GM19025 (cell line): ENCODE measurements around the gene ZNF549.
"Not testable (repeated sequence)": the region's sequence is repeated elsewhere in the genome, so short reads cannot be mapped to it uniquely, and the experiment has no call there.

Experiments
- ATAC-seq: cut with Tn5 transposase; IDR thresholded peaks from one replicate; pipeline ENCODE4 v1.9.1; 2021; ENCODE audit warnings: mild to moderate bottlenecking, low read depth, moderate library complexity; ENCODE audit not compliant: unreplicated experiment

The ZNF549 gene

GRCh38 chr19:57527136-57527881, at the start of gene ZNF549:
TSS of gene ZNF549 (plus strand) at chr19:57527356. CDS start at chr19:57527574, 218 bp downstream.
- ATAC-seq: peak; percentile 96

DNA sequence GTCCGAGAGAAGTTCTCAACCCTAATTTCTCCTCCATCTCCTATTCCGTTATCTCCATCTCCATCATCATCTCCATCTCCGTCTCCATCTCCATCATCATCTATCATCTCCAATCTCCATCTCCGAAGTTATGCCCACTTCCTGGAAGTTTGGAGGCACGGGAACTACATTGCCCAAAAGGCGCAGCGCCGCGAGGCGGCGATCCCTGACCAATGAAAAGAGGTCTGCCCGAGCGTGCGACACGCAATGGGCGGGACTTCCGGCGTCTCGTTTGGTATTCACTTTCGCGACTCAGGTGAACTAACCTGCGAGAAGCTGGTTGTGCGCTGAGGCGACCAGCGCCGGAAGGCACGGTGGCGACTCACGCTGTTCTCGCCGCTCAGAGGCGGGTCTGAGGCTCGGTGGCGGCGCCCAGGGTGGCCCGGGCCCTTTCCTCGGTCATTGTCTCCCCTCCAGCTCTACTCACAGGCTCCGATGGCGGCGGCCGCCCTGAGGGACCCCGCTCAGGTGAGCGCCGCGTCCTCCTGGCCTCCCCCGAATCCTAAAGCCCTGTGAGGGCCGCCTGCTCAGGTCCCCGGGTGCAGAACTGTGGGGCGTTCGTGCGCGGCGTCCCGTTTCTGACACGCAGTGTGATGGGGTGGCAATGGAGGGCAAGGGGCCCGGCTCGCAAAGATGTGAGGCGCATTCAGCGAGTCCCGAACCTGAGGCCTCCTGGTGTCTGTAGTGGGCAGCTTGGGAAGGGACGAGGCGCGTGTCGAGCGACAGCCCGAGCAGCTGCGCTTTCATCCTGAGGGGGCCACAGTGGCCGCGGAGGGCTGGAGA, 39.5 kb upstream of the ZNF549 start, which contains the start of gene ZNF419:
Gene ZNF419 (plus strand): TSS at position 274 of the 822 bp plus-strand sequence. CDS start 201 bp downstream, at position 475.
- peak; percentile 97 for ATAC-seq

GRCh38 chr19:57488299-57488644, 38.9 kb upstream of the ZNF549 start:
- ATAC-seq: not testable (repeated sequence)

DNA sequence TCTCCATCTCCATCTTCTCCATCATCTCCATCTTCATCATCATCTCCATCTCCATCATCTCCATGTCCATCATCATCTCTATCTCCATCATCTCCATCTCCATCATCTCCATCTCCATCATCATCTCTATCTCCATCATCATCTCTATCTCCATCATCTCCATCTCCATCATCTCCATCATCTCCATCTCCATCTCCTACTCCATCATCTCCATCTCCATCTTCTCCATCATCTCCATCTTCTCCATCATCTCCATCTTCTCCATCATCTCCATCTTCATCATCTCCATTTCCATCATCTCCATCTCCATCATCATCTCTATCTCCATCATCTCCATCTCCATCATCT, 27.9 kb upstream of the ZNF549 start:
- ATAC-seq: not testable (repeated sequence)

DNA sequence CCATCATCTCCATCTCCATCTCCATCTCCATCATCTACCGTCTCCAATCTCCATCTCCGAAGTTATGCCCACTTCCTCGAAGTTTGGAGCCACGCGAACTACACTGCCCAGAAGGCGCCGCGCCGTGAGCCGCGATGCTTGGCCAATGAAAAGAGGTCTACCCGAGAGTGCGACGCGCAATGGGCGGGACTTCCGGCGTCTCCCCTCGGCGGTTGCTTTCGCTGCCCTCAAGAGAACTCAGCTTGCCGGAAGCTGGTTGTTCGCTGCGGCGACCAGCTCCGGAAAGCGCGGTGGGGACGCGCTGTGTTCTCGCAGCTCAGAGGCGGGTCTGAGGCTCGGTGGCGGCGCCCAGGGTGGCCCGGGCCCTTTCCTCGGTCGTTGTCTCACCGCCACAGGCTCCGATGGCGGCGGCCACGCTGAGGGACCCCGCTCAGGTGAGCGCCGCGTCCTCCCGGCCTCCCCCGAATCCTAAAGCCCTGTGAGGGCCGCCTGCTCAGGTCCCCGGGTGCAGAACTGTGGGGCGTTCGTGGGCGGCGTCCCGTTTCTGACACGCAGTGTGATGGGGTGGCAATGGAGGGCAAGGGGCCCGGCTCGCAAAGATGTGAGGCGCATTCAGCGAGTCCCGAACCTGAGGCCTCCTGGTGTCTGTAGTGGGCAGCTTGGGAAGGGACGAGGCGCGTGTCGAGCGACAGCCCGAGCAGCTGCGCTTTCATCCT, 27.3 kb upstream of the ZNF549 start, which contains the start of gene ZNF773:
Gene ZNF773 (plus strand): TSS at position 259 of the 716 bp plus-strand sequence. CDS start 143 bp downstream, at position 402.
- peak; percentile 100 for ATAC-seq

- not testable (repeated sequence) for ATAC-seq
Observed at GRCh38 chr19:57500400-57500799, 26.8 kb upstream of the ZNF549 start.

DNA sequence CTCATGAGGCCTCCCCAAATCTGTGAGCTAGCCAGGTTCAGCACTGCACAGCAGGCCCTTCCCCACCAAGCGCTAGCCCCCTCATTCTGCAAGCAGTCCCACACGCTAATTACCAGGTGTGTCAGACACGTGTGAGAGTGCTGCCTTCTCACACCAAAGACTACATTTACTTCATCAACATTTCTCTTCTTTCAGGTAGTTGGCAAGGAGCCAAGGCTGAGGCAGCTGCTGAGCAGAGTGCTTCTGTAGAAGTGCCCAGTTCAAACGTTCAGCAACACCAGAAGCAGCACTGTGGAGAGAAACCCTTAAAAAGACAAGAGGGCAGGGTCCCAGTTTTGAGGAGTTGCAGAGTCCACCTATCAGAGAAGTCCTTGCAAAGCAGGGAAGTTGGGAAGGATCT, 21.0 kb upstream of the ZNF549 start:
- no peak for ATAC-seq

DNA sequence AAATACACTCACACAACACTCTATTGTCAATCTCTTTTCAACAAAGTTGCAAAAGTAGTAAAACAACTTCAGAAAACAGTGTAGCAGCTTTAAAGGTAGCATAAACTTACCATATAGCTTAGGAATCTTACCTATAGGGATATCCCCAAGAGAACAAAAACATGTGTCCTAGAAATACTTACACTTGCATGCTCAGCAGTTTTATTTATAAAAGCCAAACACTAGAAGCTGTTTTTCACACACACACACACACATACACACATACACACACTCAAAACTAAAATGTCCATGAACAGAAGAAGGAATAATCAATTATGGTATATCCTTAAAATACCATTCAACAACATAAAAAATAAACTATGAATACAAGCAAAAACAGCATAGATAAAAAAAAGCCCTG, 15.7 kb upstream of the ZNF549 start:
- ATAC-seq: no peak

- ATAC-seq: no peak
Observed at GRCh38 chr19:57512845-57513244, 14.3 kb upstream of the ZNF549 start.

DNA sequence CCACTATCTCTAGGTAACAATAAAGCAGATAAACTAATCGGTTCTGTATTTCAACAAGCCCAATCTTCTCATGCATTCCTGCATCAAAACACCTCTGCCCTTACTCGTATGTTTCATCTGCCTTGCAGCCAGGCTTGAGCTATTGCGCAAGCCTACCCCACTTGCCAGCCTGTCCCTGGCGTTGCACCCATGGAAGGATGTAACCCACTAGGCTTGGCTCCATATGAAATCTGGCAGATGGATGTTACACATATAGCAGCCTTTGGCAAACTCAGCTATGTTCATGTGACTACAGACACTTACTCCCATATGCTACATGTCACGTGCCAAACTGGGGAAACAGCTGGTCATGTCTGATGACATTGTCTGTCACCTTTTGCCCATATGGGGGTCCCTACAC, 11.9 kb upstream of the ZNF549 start:
- no peak for ATAC-seq

- not testable (repeated sequence) for ATAC-seq
Observed at GRCh38 chr19:57518021-57518420, 9.1 kb upstream of the ZNF549 start.

GRCh38 chr19:57537953-57538547, 10.9 kb downstream of the ZNF549 start:
- no peak for ATAC-seq

- ATAC-seq: no peak
Observed at GRCh38 chr19:57546513-57546912, 19.4 kb downstream of the ZNF549 start.

DNA sequence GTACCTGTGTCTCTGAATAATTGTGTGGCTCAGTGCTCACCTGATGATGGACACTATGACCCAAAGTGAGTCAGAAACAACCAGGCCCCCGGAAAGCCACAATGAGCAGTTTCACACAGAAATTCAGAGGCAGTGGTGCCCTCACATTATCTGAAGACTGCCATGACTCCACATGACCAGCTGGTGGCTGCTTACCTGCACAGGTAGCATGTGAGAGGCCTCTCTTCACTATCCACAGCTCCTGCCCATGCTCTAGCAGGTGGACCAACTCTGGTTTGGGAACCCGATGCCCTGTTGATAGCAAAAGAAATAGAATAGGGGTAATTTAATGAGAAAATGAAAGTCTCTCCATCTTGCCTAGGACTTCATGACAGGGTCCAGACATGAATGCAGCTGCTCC, 25.3 kb downstream of the ZNF549 start:
- ATAC-seq: no peak

GRCh38 chr19:57557659-57558058, 30.5 kb downstream of the ZNF549 start:
- no peak for ATAC-seq

GRCh38 chr19:57558525-57558924, 31.4 kb downstream of the ZNF549 start:
- ATAC-seq: no peak

- ATAC-seq: no peak
Observed at GRCh38 chr19:57559008-57559403, 31.9 kb downstream of the ZNF549 start.

- peak; percentile 96 for ATAC-seq
Observed at GRCh38 chr19:57559404-57560025, 32.4 kb downstream of the ZNF549 start, which contains the start of gene ZNF550. TSS of gene ZNF550 (minus strand) at chr19:57559863. CDS start at chr19:57559682, 181 bp downstream.

DNA sequence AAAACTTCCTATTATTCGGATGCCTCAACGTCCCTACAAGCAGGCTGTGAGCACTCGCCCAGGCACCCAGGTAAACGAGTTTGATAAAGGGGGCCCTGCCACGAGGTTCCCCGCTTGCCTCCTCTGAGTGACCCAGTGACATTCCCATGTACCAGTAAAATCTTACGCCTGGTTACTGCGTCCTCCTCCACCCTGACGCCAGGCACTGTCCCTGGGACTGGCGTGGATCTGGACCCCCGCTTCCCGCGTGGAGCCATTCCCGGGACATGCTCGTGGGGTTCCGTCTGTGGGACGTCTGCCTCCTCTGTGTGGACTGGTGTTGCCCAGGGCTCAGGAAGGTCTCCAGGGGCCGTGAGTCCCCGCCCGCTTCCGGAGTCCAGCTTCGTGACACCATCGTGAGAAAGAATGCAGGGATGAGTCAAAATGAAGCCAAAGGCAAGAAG, 32.9 kb downstream of the ZNF549 start:
- no peak for ATAC-seq

DNA sequence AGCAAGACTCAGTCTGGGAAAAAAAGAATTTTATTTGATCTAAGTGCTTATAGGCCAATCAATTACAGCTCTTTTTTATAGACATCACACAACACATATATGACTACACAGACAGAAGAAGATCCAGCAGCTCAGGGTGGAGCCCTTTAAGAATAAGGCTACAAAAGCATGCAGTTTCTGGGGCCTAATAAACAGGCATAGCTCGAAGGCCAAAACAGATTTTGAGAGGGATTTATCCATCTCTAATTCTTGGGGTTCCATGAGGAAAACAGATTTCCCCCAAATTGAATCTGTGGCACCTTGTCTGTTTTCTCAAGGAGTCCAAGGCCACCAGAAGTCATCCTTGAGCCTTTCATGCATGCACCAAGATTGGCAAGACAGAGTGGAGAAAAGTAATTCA, 36.4 kb downstream of the ZNF549 start:
- no peak for ATAC-seq
